Liver (tissue), 3 donors: ENCODE results near the gene IFNLR1.

Experiments
- CTCF ChIP-seq: fragments of 150-350 bp; IDR thresholded peaks from 2 replicates; pipeline ENCODE4 v1.5.1; 2017; ENCODE audit warnings: improper control_type of control experiment, low read depth, low read length; ENCODE audit not compliant: missing input control
- FOXA1 ChIP-seq: IDR thresholded peaks from 2 replicates; pipeline ENCODE4 v1.6.1; 2016; ENCODE audit warnings: antibody characterized with exemption
- FOXA2 ChIP-seq: IDR thresholded peaks from 2 replicates; pipeline ENCODE4 v1.6.1; 2016; ENCODE audit warnings: antibody characterized with exemption
- GABPA ChIP-seq, 2 donors: IDR thresholded peaks in 1 of 2; conservative IDR thresholded peaks in 1 of 2; 2 replicates each; pipeline ENCODE4 v1.6.1; 2016; ENCODE audit warnings: antibody characterized with exemption in 2 of 2, mild to moderate bottlenecking in 1 of 2, moderate library complexity in 1 of 2
- RAD21 ChIP-seq, 2 donors: IDR thresholded peaks; 2 replicates each; pipeline ENCODE4 v1.6.1; 2016; ENCODE audit warnings: antibody characterized with exemption in 2 of 2, mild to moderate bottlenecking in 2 of 2
- REST ChIP-seq: IDR thresholded peaks from 2 replicates; pipeline ENCODE4 v1.6.1; 2016; ENCODE audit warnings: antibody characterized with exemption, mild to moderate bottlenecking
- TAF1 ChIP-seq: conservative IDR thresholded peaks from 2 replicates; pipeline ENCODE4 v1.6.1; 2016; ENCODE audit warnings: antibody characterized with exemption, mild to moderate bottlenecking
- YY1 ChIP-seq: IDR thresholded peaks from 2 replicates; pipeline ENCODE4 v1.6.1; 2016; ENCODE audit warnings: antibody characterized with exemption, mild to moderate bottlenecking
- donor health status: healthy.
- donor health status: healthy.

- no peak for TF ChIP-seq CTCF
- TF ChIP-seq REST = no peak
- no peak for TF ChIP-seq FOXA1
- TF ChIP-seq TAF1 = no peak
- TF ChIP-seq YY1 = no peak
- no peak for TF ChIP-seq RAD21 (IDR thresholded peaks at IDR 0.05)
- no peak for TF ChIP-seq FOXA2
- no peak for TF ChIP-seq GABPA (IDR thresholded peaks at IDR 0.05 in 1 of 2, conservative IDR thresholded peaks at IDR 0.05 in 1 of 2)
Observed at GRCh38 chr1:24122776-24123175, 64.3 kb downstream of the IFNLR1 start.
